Measurements from ENCODE around the gene MRPL18. TPM values are rescaled to one million over a fixed set of nuclear protein-coding genes. Genes with fewer than 3 reads are reported as not detected.

The MRPL18 gene
- total and polyA plus RNA-seq, 9 of the 15 experiments (the other 6 are each of a cell fraction or from before 2014, with no cell fraction given), result 149 to 456 (median 196) TPM

GRCh38 chr6:159790149-159790955 lies at the start of gene MRPL18 (continued):
- TF ChIP-seq ARID3B (CRISPR knock-in tag; IDR thresholded peaks at IDR 0.05; ENCODE audit: borderline replicate concordance) (no peak; the same call in 1 of the 2 replicates), CHD1 (IDR thresholded peaks at IDR 0.05; ENCODE audit: low read length) (peak; percentile 80), C11orf30 (IDR thresholded peaks at IDR 0.05; ENCODE audit: low read depth) (peak; percentile 81), NBN (IDR thresholded peaks at IDR 0.05; ENCODE audit: low read depth) (peak; percentile 8; the same call in 1 of the 2 replicates), GABPA (tag; conservative IDR thresholded peaks at IDR 0.05; ENCODE audit: low read depth) (peak; percentile 50; the same call in 1 of the 2 replicates), CC2D1A (IDR thresholded peaks at IDR 0.05) (peak; percentile 19; the same call in 1 of the 2 replicates), HNRNPLL (IDR thresholded peaks at IDR 0.05; ENCODE audit: low read depth, low read length, poor library complexity, severe bottlenecking) (peak; percentile 91), ETV1 (tag; conservative IDR thresholded peaks at IDR 0.05; ENCODE audit: low read depth) (peak; percentile 12; the same call in 1 of the 2 replicates), LEF1 (IDR thresholded peaks at IDR 0.05) (no peak), GTF3C2 (IDR thresholded peaks at IDR 0.05; ENCODE audit: borderline replicate concordance, extremely low read depth, insufficient read length) (no peak), NR4A1 (CRISPR knock-in tag; IDR thresholded peaks at IDR 0.05) (no peak), NR4A1 (tag; IDR thresholded peaks at IDR 0.05) (peak; percentile 22; the same call in 1 of the 2 replicates), ZNF780A (CRISPR knock-in tag; IDR thresholded peaks at IDR 0.05) (no peak; the same call in 1 of the 2 replicates), CXXC5 (CRISPR knock-in tag; IDR thresholded peaks at IDR 0.05) (peak; percentile 83), MYNN (IDR thresholded peaks at IDR 0.05) (no peak), MYNN (CRISPR knock-in tag; IDR thresholded peaks at IDR 0.05) (no peak), RAD21 (CRISPR knock-in tag; conservative IDR thresholded peaks at IDR 0.05 in 1 of 2, IDR thresholded peaks at IDR 0.05 in 1 of 2) (no peak; a peak in 1 of 4 replicates), RBM25 (IDR thresholded peaks at IDR 0.05; ENCODE audit: low read depth, low read length, severe bottlenecking) (peak; percentile 91)
- TF ChIP-seq, protein P1, sequence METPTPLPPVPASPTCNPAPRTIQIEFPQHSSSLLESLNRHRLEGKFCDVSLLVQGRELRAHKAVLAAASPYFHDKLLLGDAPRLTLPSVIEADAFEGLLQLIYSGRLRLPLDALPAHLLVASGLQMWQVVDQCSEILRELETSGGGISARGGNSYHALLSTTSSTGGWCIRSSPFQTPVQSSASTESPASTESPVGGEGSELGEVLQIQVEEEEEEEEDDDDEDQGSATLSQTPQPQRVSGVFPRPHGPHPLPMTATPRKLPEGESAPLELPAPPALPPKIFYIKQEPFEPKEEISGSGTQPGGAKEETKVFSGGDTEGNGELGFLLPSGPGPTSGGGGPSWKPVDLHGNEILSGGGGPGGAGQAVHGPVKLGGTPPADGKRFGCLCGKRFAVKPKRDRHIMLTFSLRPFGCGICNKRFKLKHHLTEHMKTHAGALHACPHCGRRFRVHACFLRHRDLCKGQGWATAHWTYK (CRISPR knock-in tag; IDR thresholded peaks at IDR 0.05), result peak; percentile 89; the same call in 1 of the 2 replicates
- TF ChIP-seq, protein P2, sequence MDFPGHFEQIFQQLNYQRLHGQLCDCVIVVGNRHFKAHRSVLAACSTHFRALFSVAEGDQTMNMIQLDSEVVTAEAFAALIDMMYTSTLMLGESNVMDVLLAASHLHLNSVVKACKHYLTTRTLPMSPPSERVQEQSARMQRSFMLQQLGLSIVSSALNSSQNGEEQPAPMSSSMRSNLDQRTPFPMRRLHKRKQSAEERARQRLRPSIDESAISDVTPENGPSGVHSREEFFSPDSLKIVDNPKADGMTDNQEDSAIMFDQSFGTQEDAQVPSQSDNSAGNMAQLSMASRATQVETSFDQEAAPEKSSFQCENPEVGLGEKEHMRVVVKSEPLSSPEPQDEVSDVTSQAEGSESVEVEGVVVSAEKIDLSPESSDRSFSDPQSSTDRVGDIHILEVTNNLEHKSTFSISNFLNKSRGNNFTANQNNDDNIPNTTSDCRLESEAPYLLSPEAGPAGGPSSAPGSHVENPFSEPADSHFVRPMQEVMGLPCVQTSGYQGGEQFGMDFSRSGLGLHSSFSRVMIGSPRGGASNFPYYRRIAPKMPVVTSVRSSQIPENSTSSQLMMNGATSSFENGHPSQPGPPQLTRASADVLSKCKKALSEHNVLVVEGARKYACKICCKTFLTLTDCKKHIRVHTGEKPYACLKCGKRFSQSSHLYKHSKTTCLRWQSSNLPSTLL (IDR thresholded peaks at IDR 0.05), result no peak

Measured in K562 (cell line).